ENCODE measurements around the gene PWWP2B.

- no peak for TF ChIP-seq CTCF (IDR thresholded peaks at IDR 0.05; ENCODE audit: low read depth, low read length, poor library complexity, severe bottlenecking)
- no peak for TF ChIP-seq EZH2phosphoT487 (IDR thresholded peaks at IDR 0.05; ENCODE audit: borderline replicate concordance, low read length)
Measured at GRCh38 chr10:132402781-132403241, 5.8 kb downstream of the PWWP2B start.
